Osteocyte (in vitro differentiated cells): ENCODE data around the gene CWC27. TPM values are rescaled to one million over a fixed set of nuclear protein-coding genes. Genes with fewer than 3 reads are reported as not detected.

Experiments
- DNase-seq: peaks from one replicate; pipeline ENCODE4 v3.0.0; 2021; ENCODE audit warnings: mixed read lengths; ENCODE audit not compliant: unreplicated experiment; ENCODE audit errors: extremely low spot score
- H3K27ac Mint-ChIP-seq: one replicate; pipeline ENCODE4 v1.8.0; 2021; ENCODE audit warnings: mild to moderate bottlenecking, mixed read lengths; ENCODE audit not compliant: unreplicated experiment
- H3K27me3 Mint-ChIP-seq: one replicate; pipeline ENCODE4 v1.8.0; 2021; ENCODE audit warnings: mixed read lengths; ENCODE audit not compliant: unreplicated experiment
- H3K36me3 Mint-ChIP-seq: one replicate; pipeline ENCODE4 v1.8.0; 2021; ENCODE audit warnings: mixed read lengths; ENCODE audit not compliant: unreplicated experiment
- H3K4me1 Mint-ChIP-seq: one replicate; pipeline ENCODE4 v1.8.0; 2021; ENCODE audit warnings: mixed read lengths; ENCODE audit not compliant: unreplicated experiment
- H3K4me3 Mint-ChIP-seq: one replicate; pipeline ENCODE4 v1.8.0; 2021; ENCODE audit warnings: mild to moderate bottlenecking, moderate library complexity, mixed read lengths; ENCODE audit not compliant: unreplicated experiment
- H3K9me3 Mint-ChIP-seq: one replicate; pipeline ENCODE4 v1.8.0; 2021; ENCODE audit warnings: mixed read lengths; ENCODE audit not compliant: unreplicated experiment
- total RNA-seq: library from RNA; stranded (reverse); gene quantifications from 2 replicates; pipeline ENCODE4 v1.2.1, GENCODE V29; 2021
- TF ChIP-seq, protein P1 (sequence below): fragments of 200-600 bp; sonication (generic); IDR thresholded peaks from 2 replicates; pipeline ENCODE4 v1.5.0; 2021; ENCODE audit warnings: antibody characterized with exemption, mild to moderate bottlenecking, moderate library complexity

The CWC27 gene
- total RNA-seq, 1 donor from 2014 or later, result 24.7 TPM

GRCh38 chr5:64767959-64768357 is 772 bp upstream of the CWC27 start:
- peaks cover 34% of the 10 kb centered on the region for H3K4me1 Mint-ChIP-seq
- TF ChIP-seq, protein P1, sequence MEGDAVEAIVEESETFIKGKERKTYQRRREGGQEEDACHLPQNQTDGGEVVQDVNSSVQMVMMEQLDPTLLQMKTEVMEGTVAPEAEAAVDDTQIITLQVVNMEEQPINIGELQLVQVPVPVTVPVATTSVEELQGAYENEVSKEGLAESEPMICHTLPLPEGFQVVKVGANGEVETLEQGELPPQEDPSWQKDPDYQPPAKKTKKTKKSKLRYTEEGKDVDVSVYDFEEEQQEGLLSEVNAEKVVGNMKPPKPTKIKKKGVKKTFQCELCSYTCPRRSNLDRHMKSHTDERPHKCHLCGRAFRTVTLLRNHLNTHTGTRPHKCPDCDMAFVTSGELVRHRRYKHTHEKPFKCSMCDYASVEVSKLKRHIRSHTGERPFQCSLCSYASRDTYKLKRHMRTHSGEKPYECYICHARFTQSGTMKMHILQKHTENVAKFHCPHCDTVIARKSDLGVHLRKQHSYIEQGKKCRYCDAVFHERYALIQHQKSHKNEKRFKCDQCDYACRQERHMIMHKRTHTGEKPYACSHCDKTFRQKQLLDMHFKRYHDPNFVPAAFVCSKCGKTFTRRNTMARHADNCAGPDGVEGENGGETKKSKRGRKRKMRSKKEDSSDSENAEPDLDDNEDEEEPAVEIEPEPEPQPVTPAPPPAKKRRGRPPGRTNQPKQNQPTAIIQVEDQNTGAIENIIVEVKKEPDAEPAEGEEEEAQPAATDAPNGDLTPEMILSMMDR, result no peak
- H3K4me3 Mint-ChIP-seq, result peak overlapping the region; percentile 94
- no peaks in the 10 kb centered on the region for H3K9me3 Mint-ChIP-seq
- DNase-seq, result no peak
- peak overlapping the region; percentile 98 for H3K27ac Mint-ChIP-seq
- H3K36me3 Mint-ChIP-seq, result peaks cover 11% of the 10 kb centered on the region
- H3K27me3 Mint-ChIP-seq, result no peaks in the 10 kb centered on the region

GRCh38 chr5:64769855-64770254 is 1.1 kb downstream of the CWC27 start:
- Mint-ChIP-seq H3K4me3 (peak overlapping the region; percentile 94), H3K36me3 (peaks cover 4% of the 10 kb centered on the region), H3K9me3 (no peaks in the 10 kb centered on the region), H3K27ac (no peak overlapping the region), H3K4me1 (peaks cover 34% of the 10 kb centered on the region), H3K27me3 (no peaks in the 10 kb centered on the region)
- TF ChIP-seq, protein P1, result no peak
- DNase-seq, result no peak

GRCh38 chr5:64771736-64772135 is 3.0 kb downstream of the CWC27 start:
- no peak for DNase-seq
- Mint-ChIP-seq H3K27me3 (no peaks in the 10 kb centered on the region), H3K4me1 (peaks cover 24% of the 10 kb centered on the region), H3K36me3 (peaks cover 9% of the 10 kb centered on the region), H3K27ac (no peak overlapping the region), H3K9me3 (no peaks in the 10 kb centered on the region), H3K4me3 (no peak overlapping the region)
- TF ChIP-seq, protein P1, result no peak

GRCh38 chr5:64773533-64773932 is 4.8 kb downstream of the CWC27 start:
- DNase-seq, result no peak
- peaks cover 9% of the 10 kb centered on the region for H3K36me3 Mint-ChIP-seq
- no peak overlapping the region for H3K4me3 Mint-ChIP-seq
- TF ChIP-seq, protein P1, result no peak
- peaks cover 14% of the 10 kb centered on the region for H3K4me1 Mint-ChIP-seq
- H3K27ac Mint-ChIP-seq, result no peak overlapping the region
- H3K27me3 Mint-ChIP-seq, result no peaks in the 10 kb centered on the region
- no peaks in the 10 kb centered on the region for H3K9me3 Mint-ChIP-seq

GRCh38 chr5:64775291-64775690 is 6.6 kb downstream of the CWC27 start:
- Mint-ChIP-seq H3K4me3 (no peak overlapping the region), H3K36me3 (peaks cover 9% of the 10 kb centered on the region), H3K27ac (no peak overlapping the region), H3K9me3 (no peaks in the 10 kb centered on the region), H3K4me1 (peaks cover 3% of the 10 kb centered on the region), H3K27me3 (no peaks in the 10 kb centered on the region)
- no peak for DNase-seq
- TF ChIP-seq, protein P1, result no peak
